Spinal cord (tissue), 10 donors: ENCODE measurements around the gene EIF4ENIF1. TPM values are rescaled to one million over a fixed set of nuclear protein-coding genes. Genes with fewer than 3 reads are reported as not detected.
"Not testable (repeated sequence)": the region's sequence is repeated elsewhere in the genome, so short reads cannot be mapped to it uniquely, and the experiment has no call there.

Experiments used
- DNase-seq, 6 donors: peaks; one replicate each; pipeline versions ENCODE4 v3.0.0 to v3.0.0-alpha.2; 2013 to 2015; ENCODE audit warnings: low spot score in 6 of 6, low read depth in 4 of 6
- H3K27ac ChIP-seq: one replicate; pipeline ENCODE4 v1.5.1; 2013; ENCODE audit warnings: low read depth, low read length, control low read depth
- H3K27me3 ChIP-seq: one replicate; pipeline ENCODE4 v1.6.1; 2013; ENCODE audit warnings: low read length; ENCODE audit not compliant: control insufficient read depth, insufficient read depth
- H3K36me3 ChIP-seq: one replicate; pipeline ENCODE4 v1.6.1; 2013; ENCODE audit warnings: low read length; ENCODE audit not compliant: control insufficient read depth, insufficient read depth
- H3K4me1 ChIP-seq: one replicate; pipeline ENCODE4 v1.6.1; 2013; ENCODE audit warnings: low read length; ENCODE audit not compliant: control insufficient read depth, insufficient read depth
- H3K4me3 ChIP-seq: one replicate; pipeline ENCODE4 v1.5.1; 2013; ENCODE audit warnings: low read depth, low read length, control low read depth
- H3K9me3 ChIP-seq: one replicate; pipeline ENCODE4 v1.6.1; 2013; ENCODE audit warnings: low read length; ENCODE audit not compliant: control insufficient read depth, insufficient read depth
- WGBS: methylation state at CpG from one replicate; pipeline ENCODE4 v1.1.5; 2013; ENCODE audit warnings: missing lambda C conversion rate; ENCODE audit not compliant: insufficient coverage; 5-methylcytosine and 5-hydroxymethylcytosine counted together
- long read RNA-seq, 4 donors: transcript quantifications; one replicate each; lab custom pipeline, GENCODE V29; 2026
- polyA plus RNA-seq, 2 donors: library from polyadenylated mRNA; unstranded; fragments of 120-200 nt; gene quantifications; one replicate each; pipeline ENCODE4 v1.2.1, GENCODE V29; 2013; ENCODE audit not compliant: insufficient read length in 2 of 2
- total RNA-seq, 2 donors: library from RNA; depleted of rRNA in 1 of 2; stranded (reverse); fragments of 120-200 nt in 1 of 2; fragments of >200 nt in 1 of 2; gene quantifications; one replicate each; pipeline versions ENCODE4 v1.2.3 to v1.2.4, GENCODE V29; 2013 to 2014
- donor health status: healthy.

The EIF4ENIF1 gene
- total RNA-seq (10 to 100 TPM; 15.1 to 20.6 TPM), polyA plus RNA-seq (10 to 100 TPM; 43.1 to 52.7 TPM)
- long read RNA-seq, donor 1, partial matches to known transcripts, result 5 of 5 reads
- long read RNA-seq, donor 1, other reads (novel, unspliced or antisense), result 0 of 5 reads
- long read RNA-seq, donor 2, partial matches to known transcripts, result 0 of 2 reads
- long read RNA-seq, donor 2, other reads (novel, unspliced or antisense), result 0 of 2 reads
- long read RNA-seq, donor 3, partial matches to known transcripts, result 0 of 1 reads
- long read RNA-seq, donor 3, other reads (novel, unspliced or antisense), result 0 of 1 reads
- long read RNA-seq, donor 4, result 0 reads

GRCh38 chr22:31489632-31490495 is at the start of gene EIF4ENIF1:
Gene EIF4ENIF1, minus strand, starts transcription at chr22:31489842. Its CDS starts 1,124 bp downstream, at chr22:31488718.
- WGBS, result under 1% methylated on average over 97 of the region's 100 CpGs
- H3K27me3 ChIP-seq, result no peaks in the 10 kb centered on the region
- H3K4me3 ChIP-seq, result peak within 1 kb of the TSS; percentile 82
- H3K4me1 ChIP-seq, result peaks cover 5% of the 10 kb centered on the region
- peaks cover 19% of the 10 kb centered on the region for H3K36me3 ChIP-seq
- peak within 1 kb of the TSS; percentile 89 for H3K27ac ChIP-seq
- no peaks in the 10 kb centered on the region for H3K9me3 ChIP-seq
- peak; percentile 75 to 97 (median 84) for DNase-seq

GRCh38 chr22:31538815-31539214 is 49.2 kb upstream of the EIF4ENIF1 start:
- Histone ChIP-seq H3K27me3 (no peaks in the 10 kb centered on the region), H3K4me3 (no peak overlapping the region), H3K27ac (no peak overlapping the region), H3K4me1 (no peaks in the 10 kb centered on the region), H3K9me3 (no peaks in the 10 kb centered on the region), H3K36me3 (peaks cover 2% of the 10 kb centered on the region)
- DNase-seq, result no peak
- 97% methylated on average over 5 of the region's 5 CpGs for WGBS

DNA sequence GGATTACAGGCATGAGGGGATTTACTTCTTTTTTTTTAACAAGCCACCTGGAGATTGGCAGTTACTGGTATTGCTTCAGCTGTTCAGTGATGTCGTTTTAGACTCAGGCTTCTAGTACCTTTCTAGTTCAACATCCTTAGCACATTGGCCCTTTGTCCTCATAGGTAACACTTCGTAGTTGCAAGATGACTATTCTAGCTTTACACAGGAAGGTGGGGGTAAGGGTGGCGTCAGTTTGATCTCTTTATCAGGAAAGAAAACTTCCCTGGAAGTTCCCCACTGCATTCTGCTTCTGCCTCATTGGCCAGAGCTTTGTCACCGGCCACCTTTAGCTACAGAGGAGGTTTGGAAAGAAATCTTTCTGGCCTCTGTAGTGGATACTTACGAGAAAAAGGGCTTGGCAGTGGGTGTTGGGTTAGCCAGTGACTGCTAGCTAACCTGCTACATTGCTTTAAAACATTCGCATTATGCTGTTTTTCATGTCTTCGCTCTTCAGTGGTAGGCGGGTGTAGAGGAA is 47.4 kb upstream of the EIF4ENIF1 start:
- no peaks in the 10 kb centered on the region for H3K9me3 ChIP-seq
- no peaks in the 10 kb centered on the region for H3K27me3 ChIP-seq
- no peak overlapping the region for H3K27ac ChIP-seq
- H3K36me3 ChIP-seq, result peaks cover 2% of the 10 kb centered on the region
- no peaks in the 10 kb centered on the region for H3K4me1 ChIP-seq
- WGBS, result 98% methylated on average over 4 of the region's 8 CpGs
- DNase-seq, result no peak
- H3K4me3 ChIP-seq, result no peak overlapping the region

- Histone ChIP-seq H3K4me3 (no peak overlapping the region), H3K4me1 (no peaks in the 10 kb centered on the region), H3K27me3 (no peaks in the 10 kb centered on the region), H3K9me3 (no peaks in the 10 kb centered on the region), H3K27ac (no peak overlapping the region), H3K36me3 (no peaks in the 10 kb centered on the region)
- DNase-seq, result no peak
- WGBS, result 66% methylated on average over 5 of the region's 5 CpGs
Observed at GRCh38 chr22:31533374-31533773, 43.7 kb upstream of the EIF4ENIF1 start.

- WGBS, result no CpG with 5 or more reads among the region's 1 CpG
- no peaks in the 10 kb centered on the region for H3K4me1 ChIP-seq
- no peak overlapping the region for H3K4me3 ChIP-seq
- H3K27ac ChIP-seq, result no peak overlapping the region
- H3K36me3 ChIP-seq, result no peaks in the 10 kb centered on the region
- no peak for DNase-seq
- H3K9me3 ChIP-seq, result no peaks in the 10 kb centered on the region
- no peaks in the 10 kb centered on the region for H3K27me3 ChIP-seq
Observed at GRCh38 chr22:31532060-31532459, 42.4 kb upstream of the EIF4ENIF1 start.

DNA sequence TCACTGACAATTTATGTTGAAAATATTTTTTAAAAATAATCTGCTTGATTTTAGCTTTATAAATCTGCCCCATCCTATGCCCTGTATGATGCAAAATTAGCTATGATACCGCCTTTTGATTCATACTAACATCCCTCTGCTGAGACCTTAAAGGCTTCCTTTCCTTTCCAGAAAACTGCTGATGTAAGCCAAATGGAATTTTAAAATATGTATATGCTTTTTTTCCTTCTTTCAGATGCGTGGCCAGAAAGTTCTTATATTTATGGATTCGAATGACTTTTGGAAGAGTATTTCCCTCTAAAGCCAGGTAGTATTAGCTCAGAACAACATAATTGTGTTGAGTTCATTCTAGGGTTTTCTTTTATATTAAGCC is 41.2 kb upstream of the EIF4ENIF1 start:
- no CpG with 5 or more reads among the region's 3 CpGs for WGBS
- H3K4me3 ChIP-seq, result no peak overlapping the region
- peak in 1 of 6 donors; percentile 3 for DNase-seq
- H3K9me3 ChIP-seq, result no peaks in the 10 kb centered on the region
- no peaks in the 10 kb centered on the region for H3K4me1 ChIP-seq
- no peaks in the 10 kb centered on the region for H3K36me3 ChIP-seq
- H3K27ac ChIP-seq, result peak overlapping the region; percentile 74
- H3K27me3 ChIP-seq, result no peaks in the 10 kb centered on the region

DNA sequence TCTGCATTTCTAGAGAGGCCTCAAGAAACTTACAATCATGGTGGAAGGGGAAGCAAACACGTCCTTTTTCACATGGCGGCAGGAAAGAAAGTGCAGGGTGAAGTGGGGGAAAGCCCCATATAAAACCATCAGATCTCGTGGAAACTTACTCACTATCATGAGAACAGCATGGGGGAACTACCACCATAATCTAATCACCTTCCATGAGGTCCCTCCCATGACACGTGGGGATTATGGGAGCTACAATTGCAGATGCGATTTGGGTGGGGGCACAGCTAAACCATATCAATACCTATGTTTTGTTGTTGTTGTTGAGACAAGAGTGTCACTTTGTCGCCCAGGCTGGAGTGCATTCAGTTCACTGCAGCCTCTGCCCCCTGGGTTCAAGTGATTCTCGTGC is 36.6 kb upstream of the EIF4ENIF1 start:
- no peaks in the 10 kb centered on the region for H3K9me3 ChIP-seq
- no peak overlapping the region for H3K4me3 ChIP-seq
- DNase-seq, result no peak
- no peaks in the 10 kb centered on the region for H3K36me3 ChIP-seq
- no peaks in the 10 kb centered on the region for H3K27me3 ChIP-seq
- 100% methylated on average over 2 of the region's 7 CpGs for WGBS
- H3K27ac ChIP-seq, result no peak overlapping the region
- no peaks in the 10 kb centered on the region for H3K4me1 ChIP-seq

DNA sequence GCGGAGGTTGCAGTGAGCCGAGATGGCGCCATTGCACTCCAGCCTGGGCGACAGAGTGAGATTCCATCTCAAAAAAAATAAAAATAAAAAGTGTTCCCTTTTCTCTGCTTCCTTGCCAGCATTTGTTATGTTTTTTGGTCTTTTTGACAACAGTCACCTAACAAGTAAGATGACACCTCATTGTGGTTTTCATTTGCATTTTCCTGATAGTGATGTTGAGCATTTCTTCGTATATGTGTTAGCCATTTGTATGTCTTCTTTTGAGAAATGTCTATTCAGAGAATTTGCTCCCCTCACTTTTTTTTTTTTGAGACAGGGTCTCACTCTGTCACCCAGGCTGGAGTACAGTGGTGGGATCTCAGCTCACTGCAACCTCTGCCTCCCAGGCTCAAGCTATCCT is 34.5 kb upstream of the EIF4ENIF1 start:
- WGBS, result 100% methylated on average over 3 of the region's 5 CpGs
- not testable (repeated sequence) for H3K27ac ChIP-seq, H3K4me3 ChIP-seq, H3K27me3 ChIP-seq, H3K9me3 ChIP-seq, H3K4me1 ChIP-seq, H3K36me3 ChIP-seq, DNase-seq

- Histone ChIP-seq H3K27me3 (no peaks in the 10 kb centered on the region), H3K36me3 (peaks cover 5% of the 10 kb centered on the region), H3K27ac (no peak overlapping the region), H3K4me3 (no peak overlapping the region), H3K9me3 (no peaks in the 10 kb centered on the region), H3K4me1 (no peaks in the 10 kb centered on the region)
- no CpG with 5 or more reads among the region's 4 CpGs for WGBS
- peak in 2 of 6 donors; percentile 25 to 83 for DNase-seq
Observed at GRCh38 chr22:31520051-31520450, 30.4 kb upstream of the EIF4ENIF1 start.
